Measurements from ENCODE around the gene HILPDA. TPM values are rescaled to one million over a fixed set of nuclear protein-coding genes. Genes with fewer than 3 reads are reported as not detected.
A peak's percentile ranks its signal among the peaks of the same experiment; 100 is the strongest.

Gene HILPDA
- total and polyA plus RNA-seq, 3 experiments from 2014 or later = 2.5 to 17.5 (median 16.7) TPM

GRCh38 chr7:128409596-128410450, 45.9 kb upstream of the HILPDA start, which contains the start of gene IMPDH1:
TSS of gene IMPDH1 (minus strand) at chr7:128409982. CDS start at chr7:128409901, 81 bp downstream.
- peak within 1 kb of the TSS; percentile 75 for H3K27ac ChIP-seq (ENCODE audit: low read depth, low read length)
- ChIA-PET CTCF (interaction anchor here (1.3 to 12.3 kb wide), 6 partner anchors 9 to 65 kb away, joined by 3 to 131 read pairs (median 6); no protein-coding TSS in a partner anchor), POLR2A (interaction anchor here (0.5 kb wide), 1 partner anchor 300 kb away, joined by 3 read pairs; no protein-coding TSS in a partner anchor)
- Mint-ChIP-seq H3K27ac (peak within 1 kb of the TSS; percentile 84 to 98 (median 90)), H3K27me3 (no peaks in the 10 kb centered on the region), H3K9me3 (no peaks in the 10 kb centered on the region), H3K36me3 (peaks cover 0 to 4% (median 0%) of the 10 kb centered on the region in 3 donors), H3K4me3 (peak within 1 kb of the TSS; percentile 88 to 97 (median 93)), H3K4me1 (peaks cover 25 to 41% (median 32%) of the 10 kb centered on the region in 3 donors)
- H3K4me3 ChIP-seq (ENCODE audit: low read length) = peak within 1 kb of the TSS; percentile 94
- H3K27me3 ChIP-seq (ENCODE audit: insufficient read depth, low read length, poor library complexity, severe bottlenecking) = no peaks in the 10 kb centered on the region
- no peaks in the 10 kb centered on the region for H3K9me3 ChIP-seq (ENCODE audit: low read length)
- no peaks in the 10 kb centered on the region for H3K36me3 ChIP-seq (ENCODE audit: insufficient read depth, low read length)
- peak; percentile 82 to 87 (median 84) for DNase-seq
- peaks cover 33% of the 10 kb centered on the region for H3K4me1 ChIP-seq (ENCODE audit: insufficient read depth, low read length)

- ChIA-PET CTCF (interaction anchor here (1.4 to 12.3 kb wide), 3 partner anchors 8 to 15 kb away, joined by 3 to 131 read pairs (median 9); no protein-coding TSS in a partner anchor), POLR2A (interaction anchor here (0.5 kb wide), 1 partner anchor 301 kb away, joined by 3 read pairs; no protein-coding TSS in a partner anchor)
- Mint-ChIP-seq H3K27ac (peak overlapping the region; percentile 63 to 98 (median 90)), H3K9me3 (no peaks in the 10 kb centered on the region), H3K4me1 (peaks cover 22 to 37% (median 29%) of the 10 kb centered on the region in 3 donors), H3K27me3 (peaks cover 0 to 2% of the 10 kb centered on the region in 2 donors), H3K36me3 (peaks cover 0 to 4% (median 0%) of the 10 kb centered on the region in 3 donors), H3K4me3 (peak overlapping the region; percentile 88 to 95 (median 93))
- H3K27ac ChIP-seq (ENCODE audit: low read depth, low read length) = peak overlapping the region; percentile 75
- no peak for DNase-seq
- no peaks in the 10 kb centered on the region for H3K9me3 ChIP-seq (ENCODE audit: low read length)
- no peaks in the 10 kb centered on the region for H3K27me3 ChIP-seq (ENCODE audit: insufficient read depth, low read length, poor library complexity, severe bottlenecking)
- peaks cover 27% of the 10 kb centered on the region for H3K4me1 ChIP-seq (ENCODE audit: insufficient read depth, low read length)
- H3K4me3 ChIP-seq (ENCODE audit: low read length) = peak overlapping the region; percentile 94
- no peaks in the 10 kb centered on the region for H3K36me3 ChIP-seq (ENCODE audit: insufficient read depth, low read length)
Measured at GRCh38 chr7:128410451-128410753, 45.3 kb upstream of the HILPDA start.

GRCh38 chr7:128415217-128415785, 40.4 kb upstream of the HILPDA start:
- no peak overlapping the region for H3K27ac ChIP-seq (ENCODE audit: low read depth, low read length)
- Mint-ChIP-seq H3K4me3 (no peak overlapping the region), H3K9me3 (no peaks in the 10 kb centered on the region), H3K27ac (no peak overlapping the region), H3K36me3 (peaks cover 0 to 1% (median 0%) of the 10 kb centered on the region in 3 donors), H3K4me1 (peaks cover 2 to 3% (median 3%) of the 10 kb centered on the region in 3 donors), H3K27me3 (peaks cover 2 to 3% of the 10 kb centered on the region in 2 donors)
- H3K9me3 ChIP-seq (ENCODE audit: low read length) = no peaks in the 10 kb centered on the region
- no peak overlapping the region for H3K4me3 ChIP-seq (ENCODE audit: low read length)
- peaks cover 3% of the 10 kb centered on the region for H3K4me1 ChIP-seq (ENCODE audit: insufficient read depth, low read length)
- no peaks in the 10 kb centered on the region for H3K27me3 ChIP-seq (ENCODE audit: insufficient read depth, low read length, poor library complexity, severe bottlenecking)
- ChIA-PET CTCF (interaction anchor here (1.3 to 12.3 kb wide), 6 partner anchors 10 to 45 kb away, joined by 3 to 131 read pairs (median 14); no protein-coding TSS in a partner anchor), POLR2A (no interaction called here)
- no peak for DNase-seq
- no peaks in the 10 kb centered on the region for H3K36me3 ChIP-seq (ENCODE audit: insufficient read depth, low read length)

- Histone ChIP-seq H3K4me3 (ENCODE audit: low read length) (no peak overlapping the region), H3K27ac (ENCODE audit: low read depth, low read length) (no peak overlapping the region), H3K9me3 (ENCODE audit: low read length) (no peaks in the 10 kb centered on the region), H3K27me3 (ENCODE audit: insufficient read depth, low read length, poor library complexity, severe bottlenecking) (no peaks in the 10 kb centered on the region), H3K4me1 (ENCODE audit: insufficient read depth, low read length) (no peaks in the 10 kb centered on the region), H3K36me3 (ENCODE audit: insufficient read depth, low read length) (no peaks in the 10 kb centered on the region)
- Mint-ChIP-seq H3K36me3 (no peaks in the 10 kb centered on the region), H3K27me3 (peaks cover 2 to 3% of the 10 kb centered on the region in 2 donors), H3K4me1 (peaks cover 2 to 7% (median 3%) of the 10 kb centered on the region in 3 donors), H3K27ac (no peak overlapping the region), H3K4me3 (no peak overlapping the region), H3K9me3 (no peaks in the 10 kb centered on the region)
- POLR2A ChIA-PET = no interaction called here
- CTCF ChIA-PET = interaction anchor here (0.6 to 12.3 kb wide), 7 partner anchors 9 to 52 kb away, joined by 3 to 131 read pairs (median 4); no protein-coding TSS in a partner anchor
- DNase-seq = no peak
Measured at GRCh38 chr7:128417071-128417470, 38.6 kb upstream of the HILPDA start.

- Histone ChIP-seq H3K4me1 (ENCODE audit: insufficient read depth, low read length) (peaks cover 4% of the 10 kb centered on the region), H3K27ac (ENCODE audit: low read depth, low read length) (no peak overlapping the region), H3K9me3 (ENCODE audit: low read length) (no peaks in the 10 kb centered on the region), H3K27me3 (ENCODE audit: insufficient read depth, low read length, poor library complexity, severe bottlenecking) (no peaks in the 10 kb centered on the region), H3K36me3 (ENCODE audit: insufficient read depth, low read length) (no peaks in the 10 kb centered on the region), H3K4me3 (ENCODE audit: low read length) (no peak overlapping the region)
- H3K4me1 Mint-ChIP-seq = peaks cover 11 to 22% (median 20%) of the 10 kb centered on the region in 3 donors
- no peaks in the 10 kb centered on the region for H3K9me3 Mint-ChIP-seq
- no peak for DNase-seq
- no peak overlapping the region for H3K4me3 Mint-ChIP-seq
- no peaks in the 10 kb centered on the region for H3K36me3 Mint-ChIP-seq
- peaks cover 2 to 3% of the 10 kb centered on the region in 2 donors for H3K27me3 Mint-ChIP-seq
- peak overlapping the region in 1 of 8 donors; percentile 68 for H3K27ac Mint-ChIP-seq
- POLR2A ChIA-PET = no interaction called here
- CTCF ChIA-PET = interaction anchor here (1.0 to 12.3 kb wide), 5 partner anchors 6 to 42 kb away, joined by 3 to 131 read pairs (median 4); partner anchors contain the start of gene IMPDH1
Measured at GRCh38 chr7:128419257-128419656, 36.4 kb upstream of the HILPDA start.

GRCh38 chr7:128420773-128421172, 34.9 kb upstream of the HILPDA start:
- no peaks in the 10 kb centered on the region for H3K36me3 Mint-ChIP-seq
- H3K27me3 ChIP-seq (ENCODE audit: insufficient read depth, low read length, poor library complexity, severe bottlenecking) = no peaks in the 10 kb centered on the region
- no peaks in the 10 kb centered on the region for H3K9me3 ChIP-seq (ENCODE audit: low read length)
- H3K27ac Mint-ChIP-seq = peak overlapping the region in 2 of 8 donors; percentile 8
- H3K4me3 ChIP-seq (ENCODE audit: low read length) = no peak overlapping the region
- H3K27ac ChIP-seq (ENCODE audit: low read depth, low read length) = no peak overlapping the region
- POLR2A ChIA-PET = no interaction called here
- peaks cover 11 to 22% (median 20%) of the 10 kb centered on the region in 3 donors for H3K4me1 Mint-ChIP-seq
- CTCF ChIA-PET = no interaction called here
- peaks cover 0 to 2% of the 10 kb centered on the region in 2 donors for H3K27me3 Mint-ChIP-seq
- H3K4me3 Mint-ChIP-seq = no peak overlapping the region
- no peaks in the 10 kb centered on the region for H3K9me3 Mint-ChIP-seq
- peaks cover 4% of the 10 kb centered on the region for H3K4me1 ChIP-seq (ENCODE audit: insufficient read depth, low read length)
- DNase-seq = no peak
- H3K36me3 ChIP-seq (ENCODE audit: insufficient read depth, low read length) = no peaks in the 10 kb centered on the region

- Mint-ChIP-seq H3K36me3 (no peaks in the 10 kb centered on the region), H3K27me3 (peaks cover 0 to 2% of the 10 kb centered on the region in 2 donors), H3K4me1 (peaks cover 11 to 22% (median 20%) of the 10 kb centered on the region in 3 donors), H3K9me3 (no peaks in the 10 kb centered on the region), H3K27ac (peak overlapping the region in 1 of 8 donors; percentile 17), H3K4me3 (no peak overlapping the region)
- H3K9me3 ChIP-seq (ENCODE audit: low read length) = no peaks in the 10 kb centered on the region
- ChIA-PET CTCF (interaction anchor here (6.9 to 8.5 kb wide), 2 partner anchors 20 to 40 kb away, joined by 136 to 139 read pairs; no protein-coding TSS in a partner anchor), POLR2A (no interaction called here)
- no peak overlapping the region for H3K4me3 ChIP-seq (ENCODE audit: low read length)
- H3K27ac ChIP-seq (ENCODE audit: low read depth, low read length) = no peak overlapping the region
- DNase-seq = no peak
- no peaks in the 10 kb centered on the region for H3K36me3 ChIP-seq (ENCODE audit: insufficient read depth, low read length)
- peaks cover 4% of the 10 kb centered on the region for H3K4me1 ChIP-seq (ENCODE audit: insufficient read depth, low read length)
- H3K27me3 ChIP-seq (ENCODE audit: insufficient read depth, low read length, poor library complexity, severe bottlenecking) = no peaks in the 10 kb centered on the region
Measured at GRCh38 chr7:128421384-128421783, 34.3 kb upstream of the HILPDA start.

All from CD8-positive, alpha-beta memory T cell (primary cell).